ENCODE data around the gene SULF2. TPM values are rescaled to one million over a fixed set of nuclear protein-coding genes. Genes with fewer than 3 reads are reported as not detected.

SULF2 gene
- total RNA-seq, 1 donor from 2014 or later, result 1.3 TPM

DNA sequence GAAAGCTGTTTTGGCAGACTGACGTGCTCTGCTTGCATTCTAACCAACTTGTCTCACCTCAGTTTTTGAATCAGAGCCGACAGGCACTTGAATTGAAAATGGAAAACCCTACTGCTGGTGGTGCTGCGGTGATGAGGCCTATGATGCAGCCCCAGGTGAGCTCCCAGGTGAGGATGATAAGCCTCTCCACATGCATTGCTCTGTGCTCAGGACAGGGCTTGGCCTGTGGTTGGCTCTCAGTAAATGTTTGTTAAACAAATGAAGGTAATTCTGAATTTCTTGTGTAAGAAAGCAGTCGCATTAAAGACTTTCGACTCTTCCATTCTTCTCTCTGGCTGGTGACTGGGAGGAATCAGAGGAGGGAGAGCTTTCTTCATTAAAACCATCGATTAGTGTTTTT is 136.3 kb downstream of the SULF2 start:
- H3K27ac Mint-ChIP-seq, result no peak overlapping the region
- no peak for DNase-seq
- intact Hi-C loops (cut with micrococcal nuclease), result no loop called here
- no peak overlapping the region for H3K4me3 Mint-ChIP-seq
- peaks cover 67% of the 10 kb centered on the region for H3K36me3 Mint-ChIP-seq (ENCODE audit: low read depth)
- no peaks in the 10 kb centered on the region for H3K9me3 Mint-ChIP-seq
- H3K27me3 Mint-ChIP-seq, result no peaks in the 10 kb centered on the region
- peaks cover 7% of the 10 kb centered on the region for H3K4me1 Mint-ChIP-seq

DNA sequence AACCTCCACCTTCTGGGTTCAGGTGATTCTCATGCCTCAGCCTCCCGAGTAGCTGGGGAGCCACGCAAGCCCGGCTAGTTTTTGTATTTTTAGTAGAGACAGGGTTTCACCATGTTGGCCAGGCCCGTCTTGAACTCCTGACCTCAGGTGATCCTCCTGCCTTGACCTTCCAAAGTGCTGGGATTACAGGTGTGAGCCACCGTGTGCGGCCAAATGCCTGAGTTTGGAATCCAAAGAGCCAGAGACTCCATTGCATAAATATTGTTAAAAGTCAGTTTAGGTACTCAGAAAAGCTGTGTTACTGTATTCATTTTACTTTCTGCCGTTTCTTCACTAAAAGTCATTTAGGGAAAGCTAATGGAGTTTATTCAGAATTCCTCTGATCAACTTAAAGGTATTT is 137.3 kb downstream of the SULF2 start:
- H3K9me3 Mint-ChIP-seq, result no peaks in the 10 kb centered on the region
- no peak overlapping the region for H3K27ac Mint-ChIP-seq
- no peak overlapping the region for H3K4me3 Mint-ChIP-seq
- no peaks in the 10 kb centered on the region for H3K27me3 Mint-ChIP-seq
- peaks cover 69% of the 10 kb centered on the region for H3K36me3 Mint-ChIP-seq (ENCODE audit: low read depth)
- no peak for DNase-seq
- peaks cover 3% of the 10 kb centered on the region for H3K4me1 Mint-ChIP-seq
- intact Hi-C loops (cut with micrococcal nuclease), result no loop called here

DNA sequence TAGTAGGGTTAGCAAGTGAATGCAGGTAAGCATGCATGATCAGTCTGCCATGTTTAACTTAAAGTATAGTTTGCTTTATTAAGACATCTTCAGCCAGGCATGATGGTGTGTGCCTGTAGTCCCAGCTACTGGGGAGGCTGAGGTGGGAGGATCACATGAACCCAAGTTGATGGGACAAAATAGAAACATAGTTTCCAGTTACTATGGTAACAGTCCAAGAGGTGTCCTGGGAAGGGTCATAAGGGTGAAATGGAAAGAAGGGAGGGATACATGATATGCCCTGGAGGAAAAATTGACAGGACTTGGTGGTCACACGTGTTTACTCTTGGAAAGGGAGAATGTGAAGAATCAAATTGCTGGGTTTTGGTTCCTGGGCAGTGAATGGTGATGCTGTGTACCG is 139.6 kb downstream of the SULF2 start:
- DNase-seq, result peak; percentile 44
- H3K9me3 Mint-ChIP-seq, result no peaks in the 10 kb centered on the region
- no peaks in the 10 kb centered on the region for H3K27me3 Mint-ChIP-seq
- intact Hi-C loops (cut with micrococcal nuclease), result no loop called here
- peaks cover 3% of the 10 kb centered on the region for H3K4me1 Mint-ChIP-seq
- H3K27ac Mint-ChIP-seq, result no peak overlapping the region
- H3K36me3 Mint-ChIP-seq (ENCODE audit: low read depth), result peaks cover 66% of the 10 kb centered on the region
- no peak overlapping the region for H3K4me3 Mint-ChIP-seq

DNA sequence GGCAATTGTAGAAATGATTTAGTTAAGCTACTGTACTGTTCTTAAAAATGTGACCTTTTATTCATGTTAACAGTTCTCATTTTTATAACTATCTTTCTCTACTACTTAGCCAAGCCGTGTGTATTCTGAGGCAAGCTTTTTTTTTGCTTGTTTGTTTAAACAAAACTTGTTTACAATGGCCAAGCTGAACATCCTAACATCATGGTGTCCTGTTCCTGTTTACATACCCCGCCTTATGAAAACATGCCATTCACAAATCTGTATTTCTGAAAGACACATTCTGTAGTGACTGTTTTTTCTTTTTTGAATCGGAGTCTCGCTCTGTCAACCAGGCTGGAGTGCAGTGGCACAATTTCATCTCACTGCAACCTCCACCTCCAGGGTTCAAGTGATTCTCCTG is 142.7 kb downstream of the SULF2 start:
- Mint-ChIP-seq H3K4me1 (peaks cover 6% of the 10 kb centered on the region), H3K4me3 (no peak overlapping the region), H3K27ac (peak overlapping the region; percentile 17), H3K9me3 (no peaks in the 10 kb centered on the region), H3K27me3 (no peaks in the 10 kb centered on the region), H3K36me3 (ENCODE audit: low read depth) (peaks cover 67% of the 10 kb centered on the region)
- intact Hi-C loops (cut with micrococcal nuclease), result no loop called here
- DNase-seq, result no peak

DNA sequence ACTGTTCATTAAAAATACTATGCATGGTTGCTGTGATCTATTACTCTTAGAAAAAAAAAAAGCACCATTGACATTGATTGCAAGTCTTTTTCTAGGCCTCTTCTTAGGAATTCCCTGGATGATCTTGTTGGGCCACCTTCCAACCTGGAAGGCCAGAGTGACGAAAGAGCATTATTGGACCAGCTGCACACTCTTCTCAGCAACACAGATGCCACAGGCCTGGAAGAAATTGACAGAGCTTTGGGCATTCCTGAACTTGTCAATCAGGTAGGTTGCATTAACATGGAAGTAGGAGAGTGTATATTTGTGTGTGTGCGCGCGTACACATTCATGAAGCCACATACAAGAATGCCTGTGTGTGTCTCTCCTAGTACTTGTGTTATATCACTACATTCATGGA is 143.2 kb downstream of the SULF2 start:
- Mint-ChIP-seq H3K36me3 (ENCODE audit: low read depth) (peaks cover 68% of the 10 kb centered on the region), H3K27ac (no peak overlapping the region), H3K27me3 (no peaks in the 10 kb centered on the region), H3K4me3 (no peak overlapping the region), H3K9me3 (no peaks in the 10 kb centered on the region), H3K4me1 (peaks cover 6% of the 10 kb centered on the region)
- intact Hi-C loops (cut with micrococcal nuclease), result no loop called here
- DNase-seq, result no peak

DNA sequence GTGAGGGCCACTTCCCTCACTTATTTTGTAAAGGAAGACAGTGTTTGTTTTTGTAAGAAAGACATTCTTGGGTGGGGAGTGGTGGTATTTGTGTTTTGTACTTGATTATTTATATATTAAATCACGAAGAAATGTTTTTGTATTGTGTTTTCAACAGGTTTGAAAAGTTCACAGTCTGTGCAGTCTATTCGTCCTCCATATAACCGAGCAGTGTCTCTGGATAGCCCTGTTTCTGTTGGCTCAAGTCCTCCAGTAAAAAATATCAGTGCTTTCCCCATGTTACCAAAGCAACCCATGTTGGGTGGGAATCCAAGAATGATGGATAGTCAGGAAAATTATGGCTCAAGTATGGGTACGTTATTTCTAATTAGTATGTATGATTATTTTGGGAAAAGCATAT is 146.4 kb downstream of the SULF2 start:
- intact Hi-C loops (cut with micrococcal nuclease), result no loop called here
- Mint-ChIP-seq H3K36me3 (ENCODE audit: low read depth) (peaks cover 74% of the 10 kb centered on the region), H3K27me3 (no peaks in the 10 kb centered on the region), H3K27ac (no peak overlapping the region), H3K4me3 (no peak overlapping the region), H3K4me1 (peaks cover 2% of the 10 kb centered on the region), H3K9me3 (no peaks in the 10 kb centered on the region)
- no peak for DNase-seq

DNA sequence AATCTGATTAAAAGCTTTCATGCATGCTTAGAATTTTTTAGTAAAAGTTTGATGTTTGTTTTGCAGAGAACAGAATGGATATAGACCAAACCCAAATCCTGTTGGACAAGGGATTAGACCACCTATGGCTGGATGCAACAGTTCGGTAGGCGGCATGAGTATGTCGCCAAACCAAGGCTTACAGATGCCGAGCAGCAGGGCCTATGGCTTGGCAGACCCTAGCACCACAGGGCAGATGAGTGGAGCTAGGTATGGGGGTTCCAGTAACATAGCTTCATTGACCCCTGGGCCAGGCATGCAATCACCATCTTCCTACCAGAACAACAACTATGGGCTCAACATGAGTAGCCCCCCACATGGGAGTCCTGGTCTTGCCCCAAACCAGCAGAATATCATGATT is 150.0 kb downstream of the SULF2 start:
- Mint-ChIP-seq H3K36me3 (ENCODE audit: low read depth) (peaks cover 80% of the 10 kb centered on the region), H3K27ac (no peak overlapping the region), H3K4me3 (no peak overlapping the region), H3K27me3 (no peaks in the 10 kb centered on the region), H3K4me1 (peaks cover 4% of the 10 kb centered on the region), H3K9me3 (no peaks in the 10 kb centered on the region)
- intact Hi-C loops (cut with micrococcal nuclease), result no loop called here
- no peak for DNase-seq

DNA sequence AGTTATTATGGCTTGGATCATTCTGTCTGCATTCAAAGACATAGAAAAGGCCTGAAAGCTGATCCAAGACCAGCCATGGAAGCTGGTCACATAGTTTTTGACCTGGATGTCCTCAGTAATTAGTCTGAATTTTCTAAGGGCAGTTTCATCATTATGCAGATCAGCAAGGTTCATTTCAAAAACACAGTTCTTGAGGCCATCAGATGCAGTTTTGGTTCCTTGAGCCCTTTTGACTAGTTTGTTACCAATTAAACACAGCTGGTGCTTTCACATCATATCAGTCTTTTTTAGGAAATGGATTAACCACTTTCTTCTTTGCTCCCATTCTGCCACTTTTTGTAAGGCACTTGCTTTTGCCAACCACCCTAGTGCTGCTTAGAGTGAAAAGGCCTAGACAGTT is 154.2 kb downstream of the SULF2 start:
- H3K27me3 Mint-ChIP-seq, result no peaks in the 10 kb centered on the region
- H3K36me3 Mint-ChIP-seq (ENCODE audit: low read depth), result peaks cover 72% of the 10 kb centered on the region
- no peak overlapping the region for H3K27ac Mint-ChIP-seq
- intact Hi-C loops (cut with micrococcal nuclease), result no loop called here
- peaks cover 12% of the 10 kb centered on the region for H3K4me1 Mint-ChIP-seq
- H3K4me3 Mint-ChIP-seq, result no peak overlapping the region
- H3K9me3 Mint-ChIP-seq, result no peaks in the 10 kb centered on the region
- no peak for DNase-seq

DNA sequence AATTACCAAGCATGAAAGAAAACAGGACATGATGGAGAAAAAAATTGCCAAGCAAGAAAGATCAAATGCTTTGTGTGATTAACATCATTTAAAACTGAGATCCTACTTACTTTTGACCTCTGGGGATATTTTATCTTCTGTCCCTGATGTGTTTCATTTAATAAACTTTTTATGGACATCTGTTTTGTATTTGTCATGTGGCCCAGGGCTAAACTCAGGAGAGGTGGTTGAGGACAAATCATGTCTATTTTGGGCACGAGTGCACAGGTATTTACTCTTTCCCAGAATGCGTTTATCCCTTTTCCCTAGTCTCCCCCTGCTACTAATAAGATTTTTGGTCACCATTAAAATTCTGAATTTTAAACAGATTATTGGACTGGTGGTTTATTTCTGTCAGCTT is 155.4 kb downstream of the SULF2 start:
- Mint-ChIP-seq H3K27me3 (no peaks in the 10 kb centered on the region), H3K27ac (no peak overlapping the region), H3K36me3 (ENCODE audit: low read depth) (peaks cover 72% of the 10 kb centered on the region), H3K4me1 (peaks cover 14% of the 10 kb centered on the region), H3K4me3 (no peak overlapping the region), H3K9me3 (no peaks in the 10 kb centered on the region)
- no peak for DNase-seq
- intact Hi-C loops (cut with micrococcal nuclease), result loop anchor here (10.0 kb wide), 1 partner anchor 425 kb away; no protein-coding TSS in a partner anchor

DNA sequence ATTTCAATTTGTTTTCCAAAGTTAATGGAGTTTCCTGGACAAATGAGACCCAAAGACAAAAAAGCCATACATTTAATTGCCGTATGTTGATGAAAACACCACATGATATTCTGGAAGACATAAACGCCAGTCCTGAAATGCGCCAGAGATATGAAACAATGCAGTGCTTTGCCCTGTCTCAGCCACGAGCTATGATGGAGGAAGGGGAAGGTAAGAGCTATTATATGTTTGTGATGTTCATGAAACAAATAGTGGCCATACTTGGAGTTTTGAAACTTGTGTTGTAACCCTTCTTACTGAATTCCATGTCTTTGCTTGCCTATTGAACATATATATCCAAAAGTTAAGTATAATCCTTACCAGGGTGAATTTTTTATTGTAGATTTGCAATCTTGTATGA is 157.7 kb downstream of the SULF2 start:
- DNase-seq, result no peak
- H3K4me3 Mint-ChIP-seq, result no peak overlapping the region
- no peaks in the 10 kb centered on the region for H3K27me3 Mint-ChIP-seq
- peaks cover 21% of the 10 kb centered on the region for H3K4me1 Mint-ChIP-seq
- H3K9me3 Mint-ChIP-seq, result no peaks in the 10 kb centered on the region
- H3K27ac Mint-ChIP-seq, result peak overlapping the region; percentile 22
- intact Hi-C loops (cut with micrococcal nuclease), result loop anchor here (10.0 kb wide), 1 partner anchor 423 kb away; no protein-coding TSS in a partner anchor
- peaks cover 68% of the 10 kb centered on the region for H3K36me3 Mint-ChIP-seq (ENCODE audit: low read depth)

DNA sequence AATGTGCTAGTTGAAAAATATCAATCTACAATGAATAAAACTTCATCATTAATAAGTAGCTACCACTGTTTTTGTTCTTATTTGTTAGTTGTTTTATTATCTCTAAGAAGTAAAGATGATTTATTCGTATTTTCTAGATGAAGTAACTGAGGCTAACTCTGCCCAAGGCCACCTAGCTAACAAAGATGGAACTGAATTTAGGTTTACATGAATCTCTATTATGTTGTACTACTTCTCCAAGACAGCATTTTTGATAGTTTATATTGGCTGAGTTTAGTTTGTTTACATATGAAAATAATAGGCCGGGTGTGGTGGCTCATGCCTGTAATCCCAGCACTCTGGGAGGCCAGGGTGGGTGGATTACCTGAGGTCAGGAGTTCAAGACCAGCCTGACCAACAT is 162.1 kb downstream of the SULF2 start:
- Mint-ChIP-seq H3K27ac (peak overlapping the region; percentile 58), H3K4me3 (no peak overlapping the region), H3K4me1 (peaks cover 31% of the 10 kb centered on the region), H3K9me3 (no peaks in the 10 kb centered on the region), H3K36me3 (ENCODE audit: low read depth) (peaks cover 44% of the 10 kb centered on the region), H3K27me3 (no peaks in the 10 kb centered on the region)
- intact Hi-C loops (cut with micrococcal nuclease), result loop anchor here (10.0 kb wide), 1 partner anchor 418 kb away; no protein-coding TSS in a partner anchor
- DNase-seq, result no peak

DNA sequence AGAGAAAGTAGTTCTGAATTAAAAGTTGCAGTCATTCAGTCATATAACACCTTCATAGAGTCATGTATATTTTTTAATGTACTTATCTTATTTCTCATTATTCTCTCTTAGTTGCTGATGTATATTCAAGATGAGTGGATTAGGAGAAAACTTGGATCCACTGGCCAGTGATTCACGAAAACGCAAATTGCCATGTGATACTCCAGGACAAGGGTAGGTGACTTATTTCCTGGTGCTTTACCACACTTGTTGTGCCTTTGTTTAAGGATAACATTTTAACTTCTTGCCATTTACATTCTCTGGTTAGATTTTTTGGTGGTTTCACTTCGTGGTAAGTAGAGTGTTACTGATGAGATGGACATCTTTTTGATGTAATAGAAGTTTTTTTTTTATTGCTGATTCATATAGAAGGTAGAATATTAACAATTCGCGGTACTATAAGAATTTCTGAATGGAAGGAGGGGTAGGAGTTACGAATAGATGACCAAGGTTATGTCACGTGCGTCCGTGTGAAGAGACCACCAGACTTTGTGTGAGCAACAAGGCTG is 163.1 kb downstream of the SULF2 start:
- H3K27me3 Mint-ChIP-seq, result no peaks in the 10 kb centered on the region
- peak overlapping the region; percentile 50 for H3K27ac Mint-ChIP-seq
- H3K4me3 Mint-ChIP-seq, result no peak overlapping the region
- no peak for DNase-seq
- intact Hi-C loops (cut with micrococcal nuclease), result loop anchor here (10.0 kb wide), 1 partner anchor 417 kb away; no protein-coding TSS in a partner anchor
- H3K9me3 Mint-ChIP-seq, result no peaks in the 10 kb centered on the region
- H3K4me1 Mint-ChIP-seq, result peaks cover 31% of the 10 kb centered on the region
- H3K36me3 Mint-ChIP-seq (ENCODE audit: low read depth), result peaks cover 43% of the 10 kb centered on the region

DNA sequence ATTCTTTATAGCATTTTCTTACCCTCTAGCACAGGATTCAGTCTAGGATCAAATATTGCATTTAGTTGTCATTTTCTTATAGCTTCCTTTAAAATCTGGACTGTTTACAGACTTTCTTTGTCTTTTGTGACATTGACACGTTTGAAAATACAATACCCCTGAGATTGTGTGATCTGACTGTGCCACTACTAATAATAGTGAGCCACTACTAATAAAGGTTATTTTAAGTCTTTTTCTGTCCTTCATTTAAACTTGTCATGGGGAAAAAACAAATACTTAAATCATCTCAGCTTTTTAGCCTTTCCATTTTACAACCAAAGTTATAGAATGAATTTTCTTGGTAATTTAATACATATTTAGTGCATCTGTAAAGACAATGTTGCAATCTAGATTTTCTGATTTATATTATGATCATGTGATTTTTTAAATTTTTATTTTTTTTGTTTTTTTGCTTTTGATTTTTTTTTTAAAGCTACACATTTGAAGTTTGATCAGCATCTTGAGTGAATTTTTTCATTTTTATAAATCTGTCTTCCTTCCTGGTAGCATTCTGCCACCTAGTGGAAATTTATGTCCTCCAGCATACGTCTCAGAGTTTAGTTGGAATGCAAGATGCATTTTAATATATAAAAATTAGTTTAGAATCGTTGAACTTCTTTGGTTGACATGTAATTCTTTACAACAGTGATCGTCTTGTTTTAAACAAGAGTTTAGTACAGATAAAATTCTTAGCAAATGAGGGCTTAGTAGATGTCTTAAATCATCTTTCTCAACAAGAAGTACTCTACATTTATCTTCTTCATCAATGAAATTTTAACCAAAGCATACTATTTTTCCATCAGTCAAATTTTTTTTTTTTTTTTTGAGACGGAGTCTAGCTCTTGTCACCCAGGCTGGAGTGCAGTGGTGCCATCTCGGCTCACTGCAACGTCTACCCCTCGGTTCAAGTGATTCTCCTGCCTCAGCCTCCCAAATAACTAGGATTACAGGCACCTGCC is 164.2 kb downstream of the SULF2 start:
- H3K27ac Mint-ChIP-seq, result no peak overlapping the region
- H3K9me3 Mint-ChIP-seq, result no peaks in the 10 kb centered on the region
- H3K4me3 Mint-ChIP-seq, result no peak overlapping the region
- H3K4me1 Mint-ChIP-seq, result peaks cover 27% of the 10 kb centered on the region
- no peaks in the 10 kb centered on the region for H3K27me3 Mint-ChIP-seq
- peak; percentile 72 for DNase-seq
- peaks cover 43% of the 10 kb centered on the region for H3K36me3 Mint-ChIP-seq (ENCODE audit: low read depth)
- intact Hi-C loops (cut with micrococcal nuclease), result loop anchor here (1.0 to 10.0 kb wide), 4 partner anchors 118 to 416 kb away; no protein-coding TSS in a partner anchor

DNA sequence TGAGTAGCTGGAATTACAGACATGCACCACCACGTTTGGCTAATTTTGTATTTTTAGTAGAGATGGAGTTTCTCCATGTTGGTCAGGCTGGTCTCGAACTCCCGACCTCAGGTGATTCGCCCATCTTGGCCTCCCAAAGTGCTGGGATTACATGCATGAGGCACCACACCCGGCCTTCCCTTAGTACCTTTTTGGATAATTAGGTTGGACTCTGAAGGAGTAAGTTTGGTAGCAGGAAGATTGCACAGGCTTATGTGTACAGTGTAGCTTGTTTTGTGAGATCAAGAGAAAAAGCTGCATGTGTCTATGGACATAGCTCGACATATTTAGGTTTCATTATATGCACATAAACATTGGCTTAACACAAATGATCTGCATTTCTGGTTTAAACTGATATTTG is 166.8 kb downstream of the SULF2 start:
- DNase-seq, result no peak
- Mint-ChIP-seq H3K36me3 (ENCODE audit: low read depth) (peaks cover 33% of the 10 kb centered on the region), H3K27me3 (no peaks in the 10 kb centered on the region), H3K4me1 (peaks cover 30% of the 10 kb centered on the region), H3K27ac (no peak overlapping the region), H3K9me3 (no peaks in the 10 kb centered on the region), H3K4me3 (no peak overlapping the region)
- intact Hi-C loops (cut with micrococcal nuclease), result no loop called here

Measured in activated CD4-positive, alpha-beta T cell treated with anti-CD3 and anti-CD28 coated beads, Interleukin-2, amount 10 ng/mL, durations not matched to agents 24 days and 14 days (primary cell).